ENCODE measurements around the gene MAPK1.
"Not testable (repeated sequence)": the region's sequence is repeated elsewhere in the genome, so short reads cannot be mapped to it uniquely, and the experiment has no call there.

The MAPK1 gene

DNA sequence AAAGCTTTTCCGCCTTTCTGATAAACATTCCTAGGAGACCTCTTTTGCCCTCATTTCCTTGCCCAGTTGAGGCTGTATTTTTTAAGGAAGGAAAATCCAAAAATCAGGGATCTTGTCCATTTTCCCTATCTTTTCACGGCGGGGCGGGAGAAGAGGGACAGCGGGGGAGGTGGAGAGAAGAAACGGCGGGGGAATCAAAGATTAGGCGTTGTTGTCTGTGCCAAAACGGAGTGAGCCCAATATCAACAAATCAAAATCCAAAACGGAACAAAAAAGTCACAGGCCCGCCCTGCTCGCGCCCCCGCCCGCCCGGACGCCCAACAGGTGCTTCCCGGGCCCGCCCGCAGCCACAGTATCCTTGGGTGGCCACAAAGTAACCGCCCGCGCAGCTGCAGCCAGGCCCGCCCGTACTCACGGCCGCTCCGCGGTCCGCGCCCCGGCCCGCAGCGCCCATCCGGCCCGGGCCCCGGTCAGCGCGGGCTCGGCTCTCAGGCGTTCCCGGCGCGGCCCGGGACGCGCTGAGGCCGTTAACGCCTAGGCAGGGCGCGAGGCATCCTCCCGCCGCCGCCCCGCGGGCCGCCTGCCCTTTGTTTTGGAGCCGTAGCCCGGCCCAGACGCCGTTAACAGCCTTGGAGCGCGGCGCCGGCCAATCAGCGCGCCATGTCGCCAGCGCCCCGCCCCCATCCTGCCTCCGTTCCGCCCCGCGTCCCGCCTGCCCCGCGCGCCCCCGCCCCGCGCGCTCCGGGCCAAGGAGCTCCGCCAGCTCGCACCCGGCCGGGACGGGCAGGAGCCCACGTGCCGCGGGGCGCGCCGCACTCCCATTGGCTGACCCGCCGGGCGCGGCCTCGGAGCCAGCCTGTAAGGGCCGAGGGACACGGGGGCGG, 132.0 kb downstream of the MAPK1 start, which contains the start of gene YPEL1:
Gene YPEL1 (minus strand): TSS at position 595 of the 884 bp plus-strand sequence. CDS start 25,050 bp downstream, outside the sequence.
- H3K23ac ChIP-seq (ENCODE audit: low read length): no peak within 1 kb of the TSS
- no peaks in the 10 kb centered on the region for H3K36me3 ChIP-seq (ENCODE audit: control insufficient read depth, insufficient read depth, low read length)
- no peak within 1 kb of the TSS for H4K5ac ChIP-seq (ENCODE audit: low read length)
- H3K9ac ChIP-seq (ENCODE audit: low read length): peak within 1 kb of the TSS; percentile 81
- peak; percentile 98 for DNase-seq
- no peak within 1 kb of the TSS for H2BK15ac ChIP-seq (replicated peaks; ENCODE audit: low read depth)
- H2AK5ac ChIP-seq (ENCODE audit: low read length): no peak within 1 kb of the TSS
- no peak within 1 kb of the TSS for H4K8ac ChIP-seq (ENCODE audit: low read depth, low read length)
- no peak within 1 kb of the TSS for H3K27ac ChIP-seq (ENCODE audit: low read depth, low read length)
- no peak within 1 kb of the TSS for H3K4ac ChIP-seq (ENCODE audit: low read depth, low read length)
- H3K27me3 ChIP-seq (ENCODE audit: insufficient read depth, low read length, poor library complexity): no peaks in the 10 kb centered on the region
- H3K4me2 ChIP-seq (ENCODE audit: low read length): peak within 1 kb of the TSS; percentile 87
- no peak within 1 kb of the TSS for H3K18ac ChIP-seq (ENCODE audit: low read length)
- H3K4me3 ChIP-seq (ENCODE audit: low read length): peak within 1 kb of the TSS; percentile 40
- H3K56ac ChIP-seq (ENCODE audit: low read length): peak within 1 kb of the TSS; percentile 94
- no peak within 1 kb of the TSS for H2BK5ac ChIP-seq (ENCODE audit: low read length)
- H3K4me1 ChIP-seq (ENCODE audit: control insufficient read depth, low read depth, low read length): peaks cover 2% of the 10 kb centered on the region
- no peaks in the 10 kb centered on the region for H3K79me1 ChIP-seq (ENCODE audit: low read length)
- no peak within 1 kb of the TSS for H2BK120ac ChIP-seq (ENCODE audit: low read depth, low read length)
- H3K79me2 ChIP-seq (ENCODE audit: control insufficient read depth, insufficient read depth, low read length): no peaks in the 10 kb centered on the region
- WGBS (ENCODE audit: extremely low coverage, insufficient coverage, low lambda C conversion rate): no CpG with 5 or more reads among the region's 102 CpGs

- no peak overlapping the region for H4K5ac ChIP-seq (ENCODE audit: low read length)
- H2BK120ac ChIP-seq (ENCODE audit: low read depth, low read length): no peak overlapping the region
- peak overlapping the region; percentile 80 for H3K56ac ChIP-seq (ENCODE audit: low read length)
- peak overlapping the region; percentile 15 for H3K4me3 ChIP-seq (ENCODE audit: low read length)
- H3K36me3 ChIP-seq (ENCODE audit: control insufficient read depth, insufficient read depth, low read length): no peaks in the 10 kb centered on the region
- no peaks in the 10 kb centered on the region for H3K27me3 ChIP-seq (ENCODE audit: insufficient read depth, low read length, poor library complexity)
- H3K79me2 ChIP-seq (ENCODE audit: control insufficient read depth, insufficient read depth, low read length): no peaks in the 10 kb centered on the region
- H4K8ac ChIP-seq (ENCODE audit: low read depth, low read length): no peak overlapping the region
- no peak overlapping the region for H3K23ac ChIP-seq (ENCODE audit: low read length)
- no peak overlapping the region for H2BK5ac ChIP-seq (ENCODE audit: low read length)
- H3K18ac ChIP-seq (ENCODE audit: low read length): no peak overlapping the region
- no peak overlapping the region for H2BK15ac ChIP-seq (replicated peaks; ENCODE audit: low read depth)
- WGBS (ENCODE audit: extremely low coverage, insufficient coverage, low lambda C conversion rate): no CpG with 5 or more reads among the region's 8 CpGs
- peak overlapping the region; percentile 78 for H3K4me2 ChIP-seq (ENCODE audit: low read length)
- H3K27ac ChIP-seq (ENCODE audit: low read depth, low read length): no peak overlapping the region
- H3K4me1 ChIP-seq (ENCODE audit: control insufficient read depth, low read depth, low read length): peaks cover 2% of the 10 kb centered on the region
- H2AK5ac ChIP-seq (ENCODE audit: low read length): no peak overlapping the region
- H3K9ac ChIP-seq (ENCODE audit: low read length): peak overlapping the region; percentile 63
- peak; percentile 30 for DNase-seq
- H3K79me1 ChIP-seq (ENCODE audit: low read length): no peaks in the 10 kb centered on the region
- H3K4ac ChIP-seq (ENCODE audit: low read depth, low read length): no peak overlapping the region
Observed at GRCh38 chr22:21734540-21735199, 132.8 kb downstream of the MAPK1 start.

DNA sequence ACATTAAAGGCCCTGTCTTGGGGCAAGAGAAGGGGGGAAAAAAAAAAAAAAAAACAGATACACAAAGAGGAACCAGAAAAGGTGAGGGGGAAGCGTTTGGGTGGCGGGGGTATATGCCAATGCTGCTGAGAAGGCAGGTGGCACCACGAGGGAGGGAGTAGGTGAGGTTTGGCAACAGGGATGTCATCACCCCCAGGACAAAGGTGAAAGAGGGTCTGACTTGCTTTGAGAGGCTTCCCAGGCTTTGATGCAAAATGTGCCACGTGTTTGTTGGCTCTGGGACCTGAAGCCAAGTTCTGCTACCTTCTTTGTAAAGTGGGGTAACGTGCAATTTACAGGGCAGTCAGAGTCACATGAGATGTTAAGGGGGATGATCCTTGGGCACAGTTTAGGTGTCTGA, 135.9 kb downstream of the MAPK1 start:
- Histone ChIP-seq H4K5ac (ENCODE audit: low read length) (no peak overlapping the region), H3K18ac (ENCODE audit: low read length) (no peak overlapping the region), H3K27me3 (ENCODE audit: insufficient read depth, low read length, poor library complexity) (no peaks in the 10 kb centered on the region), H3K27ac (ENCODE audit: low read depth, low read length) (no peak overlapping the region), H4K8ac (ENCODE audit: low read depth, low read length) (no peak overlapping the region), H3K79me2 (ENCODE audit: control insufficient read depth, insufficient read depth, low read length) (no peaks in the 10 kb centered on the region), H3K4me1 (ENCODE audit: control insufficient read depth, low read depth, low read length) (peaks cover 2% of the 10 kb centered on the region), H3K23ac (ENCODE audit: low read length) (no peak overlapping the region), H3K4me2 (ENCODE audit: low read length) (no peak overlapping the region), H2BK120ac (ENCODE audit: low read depth, low read length) (no peak overlapping the region), H3K4me3 (ENCODE audit: low read length) (no peak overlapping the region), H3K56ac (ENCODE audit: low read length) (no peak overlapping the region), H3K9ac (ENCODE audit: low read length) (no peak overlapping the region), H2AK5ac (ENCODE audit: low read length) (no peak overlapping the region), H2BK5ac (ENCODE audit: low read length) (no peak overlapping the region), H3K4ac (ENCODE audit: low read depth, low read length) (no peak overlapping the region), H3K36me3 (ENCODE audit: control insufficient read depth, insufficient read depth, low read length) (no peaks in the 10 kb centered on the region), H3K79me1 (ENCODE audit: low read length) (no peaks in the 10 kb centered on the region), H2BK15ac (replicated peaks; ENCODE audit: low read depth) (no peak overlapping the region)
- DNase-seq: no peak
- WGBS (ENCODE audit: extremely low coverage, insufficient coverage, low lambda C conversion rate): no CpG with 5 or more reads among the region's 5 CpGs

DNA sequence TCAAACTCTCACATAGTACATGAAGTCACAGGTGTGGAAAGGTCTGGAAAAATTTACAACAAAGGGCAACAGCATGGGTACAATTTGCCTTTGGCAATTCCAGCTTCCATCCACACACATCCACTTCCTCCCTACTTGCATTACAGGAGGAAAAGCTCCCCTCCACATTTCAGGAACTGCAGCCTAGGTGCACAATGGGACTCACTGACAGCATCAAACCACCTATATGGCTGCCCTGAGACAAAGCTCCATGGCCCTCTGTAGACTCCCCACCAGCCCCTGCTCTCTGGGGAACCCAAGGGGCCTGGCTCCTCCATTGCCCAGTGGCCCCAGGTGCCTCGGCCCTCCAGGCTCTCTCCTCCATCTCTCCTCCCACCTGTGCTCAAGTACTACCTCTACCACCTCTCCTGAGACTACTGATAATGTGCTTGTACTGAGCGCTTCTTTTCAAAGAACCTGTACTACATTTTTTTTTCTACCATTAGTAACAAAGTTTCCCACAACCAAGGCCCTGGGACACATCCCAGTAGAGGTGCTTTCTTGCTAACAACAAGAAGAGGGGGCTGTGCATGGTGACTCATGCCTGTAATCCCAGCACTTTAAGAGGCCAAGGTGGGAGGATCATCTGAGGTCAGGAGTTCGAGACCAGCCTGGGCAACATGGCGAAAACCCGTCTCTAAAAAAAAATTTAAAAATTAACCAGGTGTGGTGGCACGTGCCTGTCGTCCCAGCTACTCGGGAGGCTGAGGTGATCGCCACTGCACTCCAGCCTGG, 136.7 kb downstream of the MAPK1 start:
- Histone ChIP-seq H3K36me3 (ENCODE audit: control insufficient read depth, insufficient read depth, low read length) (no peaks in the 10 kb centered on the region), H2AK5ac (ENCODE audit: low read length) (no peak overlapping the region), H3K79me1 (ENCODE audit: low read length) (no peaks in the 10 kb centered on the region), H2BK5ac (ENCODE audit: low read length) (no peak overlapping the region), H4K5ac (ENCODE audit: low read length) (no peak overlapping the region), H3K4ac (ENCODE audit: low read depth, low read length) (no peak overlapping the region), H3K79me2 (ENCODE audit: control insufficient read depth, insufficient read depth, low read length) (no peaks in the 10 kb centered on the region), H3K27me3 (ENCODE audit: insufficient read depth, low read length, poor library complexity) (no peaks in the 10 kb centered on the region), H2BK120ac (ENCODE audit: low read depth, low read length) (no peak overlapping the region), H3K9ac (ENCODE audit: low read length) (no peak overlapping the region), H2BK15ac (replicated peaks; ENCODE audit: low read depth) (no peak overlapping the region), H3K18ac (ENCODE audit: low read length) (no peak overlapping the region), H4K8ac (ENCODE audit: low read depth, low read length) (no peak overlapping the region), H3K56ac (ENCODE audit: low read length) (no peak overlapping the region), H3K4me1 (ENCODE audit: control insufficient read depth, low read depth, low read length) (peaks cover 2% of the 10 kb centered on the region), H3K27ac (ENCODE audit: low read depth, low read length) (no peak overlapping the region), H3K4me3 (ENCODE audit: low read length) (no peak overlapping the region), H3K23ac (ENCODE audit: low read length) (no peak overlapping the region), H3K4me2 (ENCODE audit: low read length) (no peak overlapping the region)
- no CpG with 5 or more reads among the region's 9 CpGs for WGBS (ENCODE audit: extremely low coverage, insufficient coverage, low lambda C conversion rate)
- no peak for DNase-seq

GRCh38 chr22:21729184-21729583, 138.3 kb downstream of the MAPK1 start:
- H3K4ac ChIP-seq (ENCODE audit: low read depth, low read length); H3K4me2 ChIP-seq (ENCODE audit: low read length); H3K27ac ChIP-seq (ENCODE audit: low read depth, low read length); H4K8ac ChIP-seq (ENCODE audit: low read depth, low read length); H3K4me3 ChIP-seq (ENCODE audit: low read length); H3K9ac ChIP-seq (ENCODE audit: low read length); DNase-seq; H3K79me1 ChIP-seq (ENCODE audit: low read length); H3K27me3 ChIP-seq (ENCODE audit: insufficient read depth, low read length, poor library complexity); H3K56ac ChIP-seq (ENCODE audit: low read length); H4K5ac ChIP-seq (ENCODE audit: low read length); H2BK5ac ChIP-seq (ENCODE audit: low read length); H3K4me1 ChIP-seq (ENCODE audit: control insufficient read depth, low read depth, low read length); H3K23ac ChIP-seq (ENCODE audit: low read length); H3K36me3 ChIP-seq (ENCODE audit: control insufficient read depth, insufficient read depth, low read length); H3K18ac ChIP-seq (ENCODE audit: low read length); H3K79me2 ChIP-seq (ENCODE audit: control insufficient read depth, insufficient read depth, low read length); H2BK120ac ChIP-seq (ENCODE audit: low read depth, low read length); H2AK5ac ChIP-seq (ENCODE audit: low read length); H2BK15ac ChIP-seq (replicated peaks; ENCODE audit: low read depth): not testable (repeated sequence)
- no CpG with 5 or more reads among the region's 3 CpGs for WGBS (ENCODE audit: extremely low coverage, insufficient coverage, low lambda C conversion rate)

Data from mesendoderm (in vitro differentiated cells).